Activated CD8-positive, alpha-beta memory T cell treated with anti-CD3 and anti-CD28 coated beads for 36 hours (primary cell): ENCODE results near the gene FNDC7. TPM values are rescaled to one million over a fixed set of nuclear protein-coding genes. Genes with fewer than 3 reads are reported as not detected.

Experiments
- CTCF ChIA-PET: fragments of 350-600 bp; sonication (Branson Sonifier 250); formaldehyde crosslinking; loops from one replicate; lab custom pipeline; 2021; ENCODE audit warnings: antibody characterized with exemption; lab: Charles Lee
- POLR2A ChIA-PET: fragments of 350-600 bp; sonication (Branson Sonifier 250); formaldehyde crosslinking; loops from one replicate; lab custom pipeline; 2021; ENCODE audit warnings: antibody characterized with exemption; lab: Charles Lee
- total RNA-seq, 2 experiments: library from RNA; stranded (reverse); gene quantifications; one replicate each; pipeline ENCODE4 v1.2.3, GENCODE V29; 2021

The FNDC7 gene
- total RNA-seq, 2 experiments from 2014 or later: not detected

DNA sequence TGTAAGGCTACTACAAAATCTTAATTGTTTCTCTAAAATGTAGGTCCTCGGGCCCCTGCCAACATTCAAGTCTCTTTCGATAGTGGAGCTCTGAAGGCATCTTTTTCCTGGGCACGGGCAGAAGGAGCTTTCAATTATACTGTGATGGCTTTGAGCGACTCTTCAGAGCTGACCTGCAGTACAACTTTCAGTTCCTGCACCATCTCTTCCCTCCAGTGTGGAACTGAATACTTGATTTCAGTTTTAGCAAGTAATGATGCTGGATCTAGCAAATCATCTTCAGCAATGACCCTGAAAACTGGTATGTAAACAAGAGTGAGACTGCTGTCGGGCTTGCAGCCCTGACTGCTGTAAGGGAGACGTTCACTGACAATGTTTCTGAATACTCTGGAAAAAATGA, 9.6 kb downstream of the FNDC7 start:
- ChIA-PET CTCF (no interaction called here), POLR2A (no interaction called here)

DNA sequence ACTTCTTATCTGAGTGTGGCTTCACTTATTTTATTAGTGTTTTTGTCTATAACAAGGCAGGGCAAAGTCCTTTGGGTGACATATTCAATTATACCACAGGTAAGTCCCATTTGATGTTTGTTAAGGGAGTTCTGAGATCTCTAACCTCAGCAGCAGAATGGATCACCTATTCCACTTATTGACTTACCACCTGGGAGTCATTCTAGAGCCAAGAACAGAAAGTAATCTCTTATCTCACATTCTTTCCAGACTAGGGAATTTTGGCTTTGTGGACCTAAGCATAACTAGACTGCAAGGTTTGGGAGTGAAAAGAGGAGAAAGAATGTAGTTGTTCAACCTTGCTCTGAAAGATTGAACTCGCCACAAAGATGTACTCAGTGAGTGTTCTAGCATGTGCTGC, 13.2 kb downstream of the FNDC7 start:
- POLR2A ChIA-PET: no interaction called here
- CTCF ChIA-PET: no interaction called here

GRCh38 chr1:108728327-108728923, 15.7 kb downstream of the FNDC7 start:
- POLR2A ChIA-PET: no interaction called here
- CTCF ChIA-PET: interaction anchor here (1.0 kb wide), 1 partner anchor 19 kb away, joined by 3 read pairs; no protein-coding TSS in a partner anchor

GRCh38 chr1:108729481-108729880, 16.8 kb downstream of the FNDC7 start:
- ChIA-PET POLR2A (no interaction called here), CTCF (no interaction called here)

DNA sequence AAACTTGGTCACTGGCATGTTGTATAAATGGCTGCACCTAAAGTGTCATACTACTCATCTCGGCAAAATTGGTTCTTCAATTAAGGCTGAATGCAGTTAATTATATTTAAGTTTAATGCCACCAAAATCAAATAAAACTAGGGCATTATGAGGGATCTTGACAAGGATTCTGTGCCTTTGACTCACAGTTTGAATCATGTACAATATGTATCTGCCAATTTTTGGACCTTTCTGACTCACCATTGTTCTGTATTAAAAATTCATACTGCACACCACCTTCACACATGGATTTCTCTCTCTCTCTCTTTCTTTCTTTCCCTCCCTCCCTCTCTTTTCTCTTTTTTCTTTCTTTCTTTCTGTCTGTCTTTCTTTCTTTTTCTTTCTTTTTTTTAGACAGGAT, 19.7 kb downstream of the FNDC7 start:
- ChIA-PET POLR2A (no interaction called here), CTCF (no interaction called here)

DNA sequence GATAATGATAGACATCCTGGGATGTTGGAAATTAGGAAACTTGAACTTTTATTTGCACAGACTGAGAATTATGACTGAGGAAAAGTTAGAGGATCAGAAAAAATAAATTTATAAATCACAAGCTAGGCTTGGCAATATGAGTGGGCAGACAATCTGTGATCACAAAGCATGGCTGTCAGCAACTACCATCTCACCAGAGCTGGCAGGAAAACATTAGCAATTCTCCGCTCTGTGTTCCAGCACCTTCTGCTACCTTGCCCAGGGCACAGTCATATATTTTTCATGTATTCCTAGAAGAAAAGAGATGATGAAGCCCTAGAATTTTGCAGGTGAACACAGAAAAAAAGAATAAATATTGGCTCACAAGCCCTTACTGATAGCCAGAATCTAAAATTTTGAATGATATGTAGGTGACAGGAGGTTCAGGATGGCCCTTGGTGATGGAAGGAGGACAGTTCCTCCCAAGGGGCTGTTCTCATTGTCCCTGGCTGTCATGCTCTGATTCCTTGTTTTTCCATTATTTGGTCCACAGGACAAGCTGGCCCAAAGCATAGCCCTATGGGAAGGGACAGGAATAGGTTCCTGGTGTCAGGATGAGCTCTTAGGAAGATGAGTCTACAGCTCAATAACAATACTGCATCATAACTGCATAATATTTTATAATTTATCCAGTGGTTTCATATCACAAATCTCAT, 21.6 kb downstream of the FNDC7 start:
- ChIA-PET CTCF (no interaction called here), POLR2A (no interaction called here)

GRCh38 chr1:108742253-108742652, 29.5 kb downstream of the FNDC7 start:
- ChIA-PET POLR2A (no interaction called here), CTCF (no interaction called here)

GRCh38 chr1:108745980-108746381, 33.3 kb downstream of the FNDC7 start:
- ChIA-PET CTCF (no interaction called here), POLR2A (no interaction called here)

DNA sequence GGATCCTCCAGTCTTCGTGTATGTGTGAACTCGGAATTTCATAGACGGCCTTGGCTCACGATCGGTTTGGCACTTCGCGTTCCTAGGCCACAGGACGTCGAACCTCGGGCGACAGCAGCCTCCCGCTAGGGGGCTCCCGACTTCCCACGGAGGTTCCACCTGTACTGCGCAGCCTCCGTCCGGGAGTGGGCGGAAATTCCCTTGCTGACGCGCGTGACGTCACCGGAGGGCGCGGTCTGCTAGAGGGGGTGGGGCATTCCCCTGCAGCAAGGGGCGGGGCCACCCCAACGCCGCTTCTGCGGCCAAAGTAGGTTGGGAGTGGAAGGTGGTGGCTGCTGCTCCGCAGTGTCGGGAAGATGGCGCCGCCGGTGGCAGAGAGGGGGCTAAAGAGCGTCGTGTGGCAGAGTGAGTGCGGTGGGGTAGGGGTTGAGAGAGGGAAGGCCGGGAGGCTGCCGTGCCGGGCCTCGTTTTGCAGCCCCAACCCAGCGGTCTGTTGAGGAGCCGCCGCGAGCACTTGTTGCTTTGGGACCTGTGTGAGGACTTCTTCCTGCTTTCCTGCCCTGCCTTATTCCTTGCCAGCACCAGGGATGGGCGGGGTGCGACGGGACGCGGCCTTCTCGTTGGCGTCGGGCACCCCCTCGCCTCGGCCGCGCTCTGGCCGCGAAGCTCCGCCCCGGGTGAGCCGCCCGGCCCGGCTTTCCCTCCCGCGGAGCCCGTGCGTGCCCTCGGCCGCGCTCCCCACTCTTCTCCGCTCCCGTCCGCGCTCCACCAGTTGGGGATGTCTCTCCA, 33.9 kb downstream of the FNDC7 start, which contains the start of gene STXBP3:
Gene STXBP3 (plus strand): TSS at position 293 of the 789 bp plus-strand sequence. CDS start 64 bp downstream, at position 357.
- CTCF ChIA-PET: interaction anchor here (1.0 kb wide), 1 partner anchor 54 kb away, joined by 4 read pairs; the partner anchor contains the start of gene PRPF38B
- POLR2A ChIA-PET: interaction anchor here (0.7 kb wide), 1 partner anchor 86 kb away, joined by 3 read pairs; the partner anchor contains the start of gene HENMT1

GRCh38 chr1:108747171-108747850, 34.6 kb downstream of the FNDC7 start:
- ChIA-PET POLR2A (interaction anchor here (0.7 kb wide), 1 partner anchor 86 kb away, joined by 3 read pairs; the partner anchor contains the start of gene HENMT1), CTCF (interaction anchor here (1.0 kb wide), 1 partner anchor 55 kb away, joined by 4 read pairs; the partner anchor contains the start of gene PRPF38B)

DNA sequence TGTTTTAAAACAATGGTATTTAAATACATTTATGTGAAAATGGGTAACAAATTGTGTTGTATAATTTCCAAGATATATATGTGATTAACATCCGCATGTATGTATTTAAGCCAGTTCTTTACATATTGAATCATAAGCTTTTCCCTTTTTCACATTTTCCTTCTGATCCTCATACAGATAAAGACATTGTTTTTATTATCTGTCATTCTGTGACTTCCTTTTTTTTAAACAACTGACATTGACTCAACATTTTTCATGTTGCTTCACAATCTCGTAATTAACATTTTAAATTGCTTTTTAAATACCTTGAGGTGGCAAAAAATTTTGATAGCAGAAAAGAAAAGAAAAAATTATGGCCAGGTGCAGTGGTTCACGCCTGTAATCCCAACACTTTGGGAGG, 35.2 kb downstream of the FNDC7 start:
- CTCF ChIA-PET: no interaction called here
- POLR2A ChIA-PET: interaction anchor here (2.3 kb wide), 1 partner anchor 56 kb away, joined by 9 read pairs; the partner anchor contains the start of gene PRPF38B

GRCh38 chr1:108749081-108749480, 36.4 kb downstream of the FNDC7 start:
- CTCF ChIA-PET: no interaction called here
- POLR2A ChIA-PET: interaction anchor here (2.3 kb wide), 1 partner anchor 57 kb away, joined by 9 read pairs; the partner anchor contains the start of gene PRPF38B

GRCh38 chr1:108750476-108751181, 37.9 kb downstream of the FNDC7 start:
- CTCF ChIA-PET: no interaction called here
- POLR2A ChIA-PET: no interaction called here

- POLR2A ChIA-PET: no interaction called here
- CTCF ChIA-PET: no interaction called here
Observed at GRCh38 chr1:108753363-108753762, 40.7 kb downstream of the FNDC7 start.

DNA sequence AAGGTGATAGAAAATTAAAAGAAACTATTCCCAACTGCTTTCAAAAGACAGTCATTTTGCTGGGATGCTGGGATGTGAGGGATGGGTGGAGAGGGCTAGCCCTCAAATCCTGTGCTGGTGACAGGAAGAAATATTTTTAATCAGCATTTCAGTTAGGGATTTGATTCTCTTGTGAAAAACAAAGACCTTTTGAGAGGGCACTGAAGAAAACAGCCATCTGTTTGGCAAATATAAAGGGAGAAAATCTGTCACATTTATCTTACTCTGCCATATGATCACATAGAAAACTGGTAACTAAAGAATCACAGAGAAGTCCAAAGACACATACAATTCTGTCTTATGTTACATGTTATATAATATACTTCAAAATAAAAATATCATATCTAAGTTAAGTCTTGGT, 46.1 kb downstream of the FNDC7 start:
- ChIA-PET CTCF (no interaction called here), POLR2A (no interaction called here)

DNA sequence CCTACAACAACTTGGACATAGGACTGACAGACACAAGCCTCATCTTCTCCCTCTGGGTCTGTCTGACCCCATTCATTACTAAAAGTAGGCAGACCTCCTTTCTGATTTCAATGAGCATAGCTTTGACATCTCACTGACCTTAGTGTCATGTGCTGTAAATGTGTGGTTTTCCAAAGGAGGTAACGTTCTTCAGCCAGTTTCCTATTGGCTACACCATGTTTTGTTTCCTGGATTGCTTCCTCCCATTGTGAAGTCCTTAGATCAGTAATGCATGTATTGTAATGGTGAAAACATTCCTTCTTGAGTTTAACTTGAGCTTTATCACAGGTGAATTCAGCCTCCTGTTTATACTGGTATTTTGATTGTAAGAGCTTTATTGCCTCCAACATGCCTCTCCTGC, 54.4 kb downstream of the FNDC7 start:
- ChIA-PET CTCF (no interaction called here), POLR2A (no interaction called here)

GRCh38 chr1:108767708-108768107, 55.0 kb downstream of the FNDC7 start:
- ChIA-PET CTCF (no interaction called here), POLR2A (no interaction called here)

GRCh38 chr1:108777839-108778238, 65.1 kb downstream of the FNDC7 start:
- POLR2A ChIA-PET: no interaction called here
- CTCF ChIA-PET: no interaction called here

DNA sequence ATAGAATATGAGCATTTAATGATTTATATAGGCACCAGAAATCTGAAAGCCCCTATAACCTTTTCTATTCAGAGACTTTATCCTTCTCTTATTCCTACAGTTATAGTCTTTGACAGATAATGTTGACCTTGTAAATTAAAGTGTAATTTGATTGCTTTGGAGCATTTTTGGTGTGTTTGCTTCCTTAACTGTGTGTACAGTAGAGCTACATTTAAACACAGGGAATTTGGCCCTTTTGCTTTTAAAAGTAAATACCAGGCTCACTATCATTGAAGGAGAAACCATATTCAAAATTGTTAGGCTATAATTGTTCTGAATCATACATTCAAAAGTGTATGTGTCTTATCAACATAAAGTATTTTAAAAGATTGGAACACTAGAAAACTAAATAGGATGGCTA, 66.7 kb downstream of the FNDC7 start:
- CTCF ChIA-PET: no interaction called here
- POLR2A ChIA-PET: interaction anchor here (0.6 kb wide), 1 partner anchor 101 kb away, joined by 5 read pairs; no protein-coding TSS in a partner anchor
